H1 (cell line): ENCODE results near the gene TACR2.

Source experiments
- EZH2 ChIP-seq: fragments of 200-600 bp; sonication (generic); IDR thresholded peaks from 2 replicates; pipeline ENCODE4 v1.7.1; 2012; ENCODE audit warnings: low read depth, mild to moderate bottlenecking, moderate library complexity, low read length, inconsistent platforms; ENCODE audit not compliant: severe bottlenecking
- JUN ChIP-seq: IDR thresholded peaks from 2 replicates; pipeline ENCODE4 v1.6.1; 2011; ENCODE audit warnings: low read depth, mild to moderate bottlenecking, improper control_type of control experiment, low read length
- KDM4A ChIP-seq: IDR thresholded peaks from one replicate; pipeline ENCODE4 v1.7.1; 2012; ENCODE audit warnings: low read depth, mild to moderate bottlenecking, moderate library complexity, low read length, inconsistent platforms; ENCODE audit not compliant: severe bottlenecking
- POLR2AphosphoS5 ChIP-seq: IDR thresholded peaks from 2 replicates; pipeline ENCODE4 v1.6.1; 2011; ENCODE audit warnings: low read depth, low read length
- YY1 ChIP-seq: IDR thresholded peaks from 2 replicates; pipeline ENCODE4 v1.6.1; 2011; ENCODE audit warnings: low read depth, mild to moderate bottlenecking, low read length
- TF ChIP-seq, protein P1 (sequence below), 3 experiments: IDR thresholded peaks; 1 replicate in 2 of 3; 2 replicates in 1 of 3; pipeline versions ENCODE4 v1.5.1 to v1.6.1; 2011; ENCODE audit warnings: low read length in 3 of 3, mild to moderate bottlenecking in 3 of 3, inconsistent platforms in 2 of 3, low read depth in 1 of 3, moderate library complexity in 1 of 3; ENCODE audit not compliant: insufficient read depth in 1 of 3; ENCODE audit errors: control extremely low read depth in 1 of 3

DNA sequence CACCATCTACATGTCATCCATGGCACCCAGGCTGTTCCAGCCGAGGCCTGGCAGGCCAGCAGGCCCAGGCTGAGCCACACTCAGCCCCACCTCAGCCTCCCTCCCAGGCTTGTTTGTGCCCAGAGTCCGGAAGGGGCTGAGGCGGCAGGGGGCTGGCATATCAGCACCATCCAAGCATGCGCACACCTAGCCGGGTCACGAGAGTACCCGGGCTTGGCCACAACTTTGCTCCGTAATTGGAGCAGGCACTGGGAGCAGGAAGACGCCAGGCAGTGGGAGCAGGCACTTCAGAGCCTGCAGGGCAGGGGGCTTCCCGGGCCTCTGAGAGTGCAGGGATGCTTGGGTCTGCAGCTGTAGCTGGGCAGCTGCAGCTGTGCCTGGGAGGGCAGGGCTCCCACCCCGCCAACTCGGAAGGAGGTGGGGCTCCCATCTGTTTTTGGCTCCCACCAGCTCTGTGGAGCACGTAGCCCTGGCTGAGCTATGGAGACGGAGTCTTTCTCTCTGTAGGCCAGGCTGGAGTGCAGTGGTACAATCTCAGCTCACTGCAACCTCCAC, 19.3 kb upstream of the TACR2 start:
- no peak for TF ChIP-seq KDM4A
- no peak for TF ChIP-seq JUN
- TF ChIP-seq, protein P1, sequence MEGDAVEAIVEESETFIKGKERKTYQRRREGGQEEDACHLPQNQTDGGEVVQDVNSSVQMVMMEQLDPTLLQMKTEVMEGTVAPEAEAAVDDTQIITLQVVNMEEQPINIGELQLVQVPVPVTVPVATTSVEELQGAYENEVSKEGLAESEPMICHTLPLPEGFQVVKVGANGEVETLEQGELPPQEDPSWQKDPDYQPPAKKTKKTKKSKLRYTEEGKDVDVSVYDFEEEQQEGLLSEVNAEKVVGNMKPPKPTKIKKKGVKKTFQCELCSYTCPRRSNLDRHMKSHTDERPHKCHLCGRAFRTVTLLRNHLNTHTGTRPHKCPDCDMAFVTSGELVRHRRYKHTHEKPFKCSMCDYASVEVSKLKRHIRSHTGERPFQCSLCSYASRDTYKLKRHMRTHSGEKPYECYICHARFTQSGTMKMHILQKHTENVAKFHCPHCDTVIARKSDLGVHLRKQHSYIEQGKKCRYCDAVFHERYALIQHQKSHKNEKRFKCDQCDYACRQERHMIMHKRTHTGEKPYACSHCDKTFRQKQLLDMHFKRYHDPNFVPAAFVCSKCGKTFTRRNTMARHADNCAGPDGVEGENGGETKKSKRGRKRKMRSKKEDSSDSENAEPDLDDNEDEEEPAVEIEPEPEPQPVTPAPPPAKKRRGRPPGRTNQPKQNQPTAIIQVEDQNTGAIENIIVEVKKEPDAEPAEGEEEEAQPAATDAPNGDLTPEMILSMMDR (IDR thresholded peaks at IDR 0.05; ENCODE audit: control extremely low read depth in 1 of 3, insufficient read depth in 1 of 3, low read depth in 1 of 3, low read length in 3 of 3), result no peak
- no peak for TF ChIP-seq POLR2AphosphoS5
- no peak for TF ChIP-seq YY1
- TF ChIP-seq EZH2, result no peak
